GM19239 (cell line): Measurements from ENCODE around the gene TP53BP2.
"Not testable (repeated sequence)": the region's sequence is repeated elsewhere in the genome, so short reads cannot be mapped to it uniquely, and the experiment has no call there.

Experiments used
- DNase-seq: peaks from one replicate; pipeline ENCODE4 v3.0.0; 2011; ENCODE audit warnings: low spot score; ENCODE audit not compliant: insufficient read length
- FAIRE-seq: peaks from 2 replicates; lab custom pipeline; 2011; peaks lifted over from hg19 to GRCh38; lab: Jason Lieb, UNC

Gene TP53BP2

GRCh38 chr1:223845810-223846682 lies at the start of gene TP53BP2:
Gene TP53BP2, minus strand, starts transcription at chr1:223845947. Its CDS starts 267 bp downstream, at chr1:223845680.
- DNase-seq (peak; percentile 74), FAIRE-seq (no peak)

GRCh38 chr1:223890494-223890893 lies 44.7 kb upstream of the TP53BP2 start:
- not testable (repeated sequence) for FAIRE-seq, DNase-seq

- DNase-seq: not testable (repeated sequence)
These were observed 43.6 kb upstream of the TP53BP2 start for GRCh38 chr1:223889319-223889718.

GRCh38 chr1:223887747-223888418 lies 42.1 kb upstream of the TP53BP2 start:
- DNase-seq: no peak
- FAIRE-seq: no peak

More at GRCh38 chr1:223889319-223889718, 43.6 kb upstream of the TP53BP2 start:
- FAIRE-seq: not testable (repeated sequence)

- no peak for DNase-seq
- no peak for FAIRE-seq
These were observed 40.8 kb upstream of the TP53BP2 start for GRCh38 chr1:223886516-223886921.

GRCh38 chr1:223885614-223886013 lies 39.9 kb upstream of the TP53BP2 start:
- no peak for DNase-seq
- no peak for FAIRE-seq

GRCh38 chr1:223878598-223879325 lies 33.0 kb upstream of the TP53BP2 start:
- no peak for DNase-seq
- no peak for FAIRE-seq

GRCh38 chr1:223877804-223878203 lies 32.1 kb upstream of the TP53BP2 start:
- FAIRE-seq (no peak), DNase-seq (no peak)

- DNase-seq (no peak), FAIRE-seq (no peak)
These were observed 30.8 kb upstream of the TP53BP2 start for GRCh38 chr1:223876590-223876989.

- FAIRE-seq (no peak), DNase-seq (no peak)
These were observed 27.3 kb upstream of the TP53BP2 start for GRCh38 chr1:223873044-223873443.

GRCh38 chr1:223872308-223872901 lies 26.7 kb upstream of the TP53BP2 start:
- no peak for DNase-seq
- no peak for FAIRE-seq

GRCh38 chr1:223870617-223871574 lies 25.1 kb upstream of the TP53BP2 start:
- DNase-seq (no peak), FAIRE-seq (no peak)

GRCh38 chr1:223864599-223865368 lies 19.0 kb upstream of the TP53BP2 start:
- not testable (repeated sequence) for FAIRE-seq, DNase-seq

GRCh38 chr1:223864084-223864483 lies 18.3 kb upstream of the TP53BP2 start:
- FAIRE-seq (no peak), DNase-seq (no peak)

GRCh38 chr1:223861904-223862303 lies 16.2 kb upstream of the TP53BP2 start:
- FAIRE-seq (no peak), DNase-seq (no peak)

GRCh38 chr1:223860051-223860622 lies 14.4 kb upstream of the TP53BP2 start:
- FAIRE-seq (no peak), DNase-seq (no peak)

GRCh38 chr1:223859058-223859457 lies 13.3 kb upstream of the TP53BP2 start:
- FAIRE-seq (no peak), DNase-seq (no peak)

GRCh38 chr1:223856386-223856785 lies 10.6 kb upstream of the TP53BP2 start:
- DNase-seq (no peak), FAIRE-seq (no peak)
